IMR-90 (cell line): ENCODE data around the gene HDAC2. TPM values are rescaled to one million over a fixed set of nuclear protein-coding genes. Genes with fewer than 3 reads are reported as not detected.

Experiments
- ATAC-seq: fragments of 200-7000 bp; cut with Tn5 transposase; 2 replicates; pipeline ENCODE4 v1.9.1; 2020; ENCODE audit warnings: low read depth, mild to moderate bottlenecking, moderate library complexity
- BruUV-seq: library from RNA; stranded (reverse); fragments of 400-500 nt; replicated peaks from 2 replicates; lab custom pipeline; 2021; lab: Mats Ljungman, UMichigan
- CTCF ChIA-PET: fragments of 300-600 bp; formaldehyde crosslinking; extraction: SDS; loops from one replicate; lab custom pipeline; 2021; ENCODE audit warnings: antibody characterized with exemption; lab: Yijun Ruan, JAX
- POLR2A ChIA-PET: fragments of 300-600 bp; sonication (Branson Sonifier 250); formaldehyde crosslinking; loops from one replicate; lab custom pipeline; 2022; ENCODE audit warnings: antibody characterized with exemption; ENCODE audit not compliant: unreplicated experiment; lab: Charles Lee
- DNase-seq: peaks from one replicate; pipeline ENCODE4 v3.0.0; 2013
- H2AFZ ChIP-seq: replicated peaks from 2 replicates; pipeline ENCODE3; 2013; ENCODE audit warnings: low read length, mild to moderate bottlenecking; ENCODE audit not compliant: poor library complexity
- H2AK5ac ChIP-seq: 2 replicates; pipeline ENCODE4 v1.6.1; 2013; ENCODE audit warnings: low read depth, low read length, inconsistent platforms
- H2AK9ac ChIP-seq: replicated peaks from 2 replicates; pipeline ENCODE3; 2013; ENCODE audit warnings: mild to moderate bottlenecking, low read depth, low read length, moderate library complexity; ENCODE audit not compliant: poor library complexity
- H2BK120ac ChIP-seq: 2 replicates; pipeline ENCODE4 v1.6.1; 2013; ENCODE audit warnings: low read depth, low read length, inconsistent platforms
- H2BK15ac ChIP-seq: 3 replicates; pipeline ENCODE4 v1.6.1; 2013; ENCODE audit warnings: low read depth, low read length, inconsistent platforms
- H2BK20ac ChIP-seq: 2 replicates; pipeline ENCODE4 v1.6.1; 2013; ENCODE audit warnings: low read depth, mild to moderate bottlenecking, inconsistent platforms, low read length, moderate library complexity
- H2BK5ac ChIP-seq: 2 replicates; pipeline ENCODE4 v1.6.1; 2013; ENCODE audit warnings: mild to moderate bottlenecking, low read depth, low read length, inconsistent platforms; ENCODE audit not compliant: poor library complexity, severe bottlenecking
- H3K14ac ChIP-seq: replicated peaks from 2 replicates; pipeline ENCODE4 v1.6.1; 2013; ENCODE audit warnings: low read depth, low read length, inconsistent platforms
- H3K18ac ChIP-seq: 2 replicates; pipeline ENCODE4 v1.6.1; 2013; ENCODE audit warnings: low read depth, low read length, control low read depth
- H3K23ac ChIP-seq: 2 replicates; pipeline ENCODE4 v1.6.1; 2013; ENCODE audit warnings: low read depth, low read length, inconsistent platforms
- H3K27ac ChIP-seq: 2 replicates; pipeline ENCODE4 v1.5.1; 2013; ENCODE audit warnings: mild to moderate bottlenecking, control low read depth, low read length; ENCODE audit not compliant: insufficient read depth
- H3K27me3 ChIP-seq: 2 replicates; pipeline ENCODE4 v1.6.1; 2013; ENCODE audit warnings: low read length; ENCODE audit not compliant: control insufficient read depth, insufficient read depth
- H3K36me3 ChIP-seq: 2 replicates; pipeline ENCODE4 v1.6.1; 2013; ENCODE audit warnings: low read length, mixed read lengths; ENCODE audit not compliant: control insufficient read depth, insufficient read depth
- H3K4ac ChIP-seq: 2 replicates; pipeline ENCODE4 v1.6.1; 2013; ENCODE audit warnings: low read depth, low read length, inconsistent platforms
- H3K4me1 ChIP-seq: 2 replicates; pipeline ENCODE4 v1.6.1; 2013; ENCODE audit warnings: low read length, mixed read lengths; ENCODE audit not compliant: control insufficient read depth, insufficient read depth
- H3K4me2 ChIP-seq: 2 replicates; pipeline ENCODE4 v1.6.1; 2013; ENCODE audit warnings: low read depth, mild to moderate bottlenecking, control low read depth, low read length, moderate library complexity
- H3K4me3 ChIP-seq: 2 replicates; pipeline ENCODE4 v1.5.1; 2013; ENCODE audit warnings: low read depth, mild to moderate bottlenecking, control low read depth, low read length, moderate library complexity; ENCODE audit not compliant: insufficient read depth
- H3K56ac ChIP-seq: 2 replicates; pipeline ENCODE4 v1.6.1; 2013; ENCODE audit warnings: low read length, inconsistent platforms; ENCODE audit not compliant: insufficient read depth; ENCODE audit errors: extremely low read depth
- H3K79me1 ChIP-seq, 2 experiments: 2 replicates each; pipeline ENCODE4 v1.6.1; 2013; ENCODE audit warnings: low read length in 2 of 2, inconsistent platforms in 1 of 2, low read depth in 1 of 2
- H3K9ac ChIP-seq: 2 replicates; pipeline ENCODE4 v1.6.1; 2013; ENCODE audit warnings: low read depth, low read length, control low read depth
- H3K9me1 ChIP-seq: 2 replicates; pipeline ENCODE4 v1.6.1; 2013; ENCODE audit warnings: low read length, inconsistent platforms; ENCODE audit not compliant: insufficient read depth
- H3K9me3 ChIP-seq: 2 replicates; pipeline ENCODE4 v1.6.1; 2013; ENCODE audit warnings: low read length; ENCODE audit not compliant: control insufficient read depth, insufficient read depth
- H4K20me1 ChIP-seq: 2 replicates; pipeline ENCODE4 v1.6.1; 2013; ENCODE audit warnings: low read length, inconsistent platforms; ENCODE audit not compliant: insufficient read depth
- H4K5ac ChIP-seq: 2 replicates; pipeline ENCODE4 v1.6.1; 2013; ENCODE audit warnings: mild to moderate bottlenecking, low read depth, low read length, control low read depth
- H4K8ac ChIP-seq, 2 experiments: 2 replicates each; pipeline ENCODE4 v1.6.1; 2013; ENCODE audit warnings: low read depth in 2 of 2, low read length in 2 of 2, control low read depth in 1 of 2, inconsistent platforms in 1 of 2
- H4K91ac ChIP-seq: 2 replicates; pipeline ENCODE4 v1.6.1; 2013; ENCODE audit warnings: low read depth, low read length, inconsistent platforms; ENCODE audit not compliant: insufficient read depth
- BHLHE40 ChIP-seq: fragments of 150-350 bp; IDR thresholded peaks from 2 replicates; pipeline ENCODE4 v1.6.1; 2016; ENCODE audit warnings: mild to moderate bottlenecking, low read depth, low read length
- MAZ ChIP-seq: IDR thresholded peaks from 2 replicates; pipeline ENCODE4 v1.6.1; 2012; ENCODE audit warnings: low read depth, mild to moderate bottlenecking, low read length, improper control_type of control experiment, moderate library complexity, borderline replicate concordance
- WGBS, 2 experiments: methylation state at CpG; one replicate each; pipeline versions ENCODE4 v1.1.5 to v1.1.7; 2013; ENCODE audit warnings: missing lambda C conversion rate in 2 of 2; ENCODE audit not compliant: insufficient read length in 1 of 2; ENCODE audit errors: extremely low coverage in 2 of 2; 5-methylcytosine and 5-hydroxymethylcytosine counted together
- dilution Hi-C: fragments of 300-500 bp; cut with HindIII; formaldehyde crosslinking; loops from one replicate; pipeline ENCODE4 v1.14.3; 2018; ENCODE audit warnings: low sequenced_read_pairs; ENCODE audit not compliant: unreplicated experiment
- in situ Hi-C: fragments of 300-500 bp; cut with MboI; formaldehyde crosslinking; loops from 3 replicates; pipeline ENCODE4 v1.14.3; 2019; ENCODE audit warnings: low sequenced_read_pairs, inconsistent platforms, mixed read lengths
- intact Hi-C: fragments of 100-400 bp; cut with micrococcal nuclease; formaldehyde crosslinking; loops from 2 replicates; pipeline ENCODE4 v1.10.0; 2022
- polyA plus RNA-seq, 3 experiments: library from polyadenylated mRNA; depleted of rRNA; stranded (reverse); fragments of >200 nt; gene quantifications; 2 replicates each; pipeline ENCODE4 v1.2.3, GENCODE V29; 2012; ENCODE audit warnings: low replicate concordance in 1 of 3
- total RNA-seq: library from RNA; depleted of rRNA; stranded (reverse); fragments of >200 nt; gene quantifications from 2 replicates; pipeline ENCODE4 v1.2.3, GENCODE V29; 2012

Gene HDAC2
- total and polyA plus RNA-seq, 2 of the 4 experiments (the other 2 are of a cell fraction) = 72.6 to 122 TPM

- Histone ChIP-seq H4K5ac (peak overlapping the region; percentile 19; the same call in 1 of the 2 replicates), H3K4ac (peak overlapping the region; percentile 24; the same call in 1 of the 2 replicates), H3K18ac (peak overlapping the region; percentile 6; the same call in 1 of the 2 replicates), H2AK5ac (peak overlapping the region; percentile 23; the same call in 1 of the 2 replicates), H2BK15ac (peak overlapping the region; percentile 70; the same call in 2 of the 3 replicates), H3K4me1 (peaks cover 5% of the 10 kb centered on the region), H3K56ac (no peak overlapping the region), H2AFZ (peak overlapping the region; percentile 85), H2AK9ac (no peak overlapping the region), H4K8ac (peak overlapping the region; percentile 44 to 72; a peak in 2 of 4 replicates), H4K91ac (peak overlapping the region; percentile 44; the same call in 1 of the 2 replicates), H3K27me3 (no peaks in the 10 kb centered on the region), H3K27ac (no peak overlapping the region; the same call in 1 of the 2 replicates), H4K20me1 (no peaks in the 10 kb centered on the region), H3K9me1 (peaks cover 7% of the 10 kb centered on the region; the same call in 1 of the 2 replicates), H2BK5ac (no peak overlapping the region), H3K14ac (peak overlapping the region; percentile 70; the same call in 1 of the 2 replicates), H2BK120ac (peak overlapping the region; percentile 35), H2BK20ac (peak overlapping the region; percentile 16; the same call in 1 of the 2 replicates), H3K4me2 (no peak overlapping the region), H3K79me1 (no peaks in the 10 kb centered on the region), H3K9me3 (no peaks in the 10 kb centered on the region), H3K23ac (peak overlapping the region; percentile 1; the same call in 1 of the 2 replicates), H3K9ac (no peak overlapping the region), H3K4me3 (no peak overlapping the region), H3K36me3 (no peaks in the 10 kb centered on the region)
- in situ Hi-C loops (loop anchor here (10.0 to 25.0 kb wide), 3 partner anchors 1129 to 1716 kb away; no protein-coding TSS in a partner anchor), intact Hi-C loops (loop anchor here (1.0 kb wide), 1 partner anchor 44 kb away; no protein-coding TSS in a partner anchor), dilution Hi-C loops (no loop called here)
- CTCF ChIA-PET = interaction anchor here (0.6 kb wide), 1 partner anchor 1547 kb away, joined by 4 read pairs; no protein-coding TSS in a partner anchor
- peak; percentile 58 for DNase-seq
- ATAC-seq = peak; percentile 75
- POLR2A ChIA-PET = no interaction called here
- TF ChIP-seq BHLHE40 (peak; percentile 10; the same call in 1 of the 2 replicates), MAZ (no peak)
- BruUV-seq = no TSS peak
- 0% methylated on average over 2 of the region's 9 CpGs; no CpG with 5 or more reads in 1 of the 2 experiments for WGBS, 2 experiments
These were observed 67.2 kb downstream of the HDAC2 start for GRCh38 chr6:113903666-113904330.
